MM.1S (cell line): ENCODE data around the gene ADAMTSL1.

Experiments
- EZH2 ChIP-seq: fragments of 300-600 bp; sonication (generic); optimal IDR thresholded peaks from 2 replicates; pipeline ENCODE3; 2017; ENCODE audit warnings: low read depth, mild to moderate bottlenecking, antibody characterized with exemption, low read length, mixed read lengths
- TF ChIP-seq, protein P1 (sequence below): fragments of 300-600 bp; sonication (generic); IDR thresholded peaks from 2 replicates; pipeline ENCODE4 v1.5.1; 2016; ENCODE audit warnings: antibody characterized with exemption, low read length, mixed read lengths

GRCh38 chr9:18921366-18922075 is 447.6 kb downstream of the ADAMTSL1 start:
- TF ChIP-seq, protein P1, sequence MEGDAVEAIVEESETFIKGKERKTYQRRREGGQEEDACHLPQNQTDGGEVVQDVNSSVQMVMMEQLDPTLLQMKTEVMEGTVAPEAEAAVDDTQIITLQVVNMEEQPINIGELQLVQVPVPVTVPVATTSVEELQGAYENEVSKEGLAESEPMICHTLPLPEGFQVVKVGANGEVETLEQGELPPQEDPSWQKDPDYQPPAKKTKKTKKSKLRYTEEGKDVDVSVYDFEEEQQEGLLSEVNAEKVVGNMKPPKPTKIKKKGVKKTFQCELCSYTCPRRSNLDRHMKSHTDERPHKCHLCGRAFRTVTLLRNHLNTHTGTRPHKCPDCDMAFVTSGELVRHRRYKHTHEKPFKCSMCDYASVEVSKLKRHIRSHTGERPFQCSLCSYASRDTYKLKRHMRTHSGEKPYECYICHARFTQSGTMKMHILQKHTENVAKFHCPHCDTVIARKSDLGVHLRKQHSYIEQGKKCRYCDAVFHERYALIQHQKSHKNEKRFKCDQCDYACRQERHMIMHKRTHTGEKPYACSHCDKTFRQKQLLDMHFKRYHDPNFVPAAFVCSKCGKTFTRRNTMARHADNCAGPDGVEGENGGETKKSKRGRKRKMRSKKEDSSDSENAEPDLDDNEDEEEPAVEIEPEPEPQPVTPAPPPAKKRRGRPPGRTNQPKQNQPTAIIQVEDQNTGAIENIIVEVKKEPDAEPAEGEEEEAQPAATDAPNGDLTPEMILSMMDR = no peak
- TF ChIP-seq EZH2 = no peak
